Activated B cell treated with CpG ODN at 0.5 μM for 24 hours (primary cell): ENCODE data around the gene HES3. TPM values are rescaled to one million over a fixed set of nuclear protein-coding genes. Genes with fewer than 3 reads are reported as not detected.

Experiments used
- ATAC-seq: fragments of 200-7000 bp; cut with Tn5 transposase; one replicate; pipeline ENCODE4 v1.10.0; 2021; ENCODE audit warnings: low read depth, mild to moderate bottlenecking, moderate library complexity
- CTCF ChIA-PET: fragments of 350-600 bp; sonication (Branson Sonifier 250); formaldehyde crosslinking; loops from one replicate; lab custom pipeline; 2021; ENCODE audit warnings: antibody characterized with exemption; lab: Charles Lee
- POLR2A ChIA-PET: fragments of 350-600 bp; sonication (Branson Sonifier 250); formaldehyde crosslinking; loops from one replicate; lab custom pipeline; 2021; ENCODE audit warnings: antibody characterized with exemption; lab: Charles Lee
- DNase-seq: peaks from one replicate; pipeline ENCODE4 v3.0.0; 2022
- H3K27ac Mint-ChIP-seq: one replicate; pipeline ENCODE4 v1.8.0; 2020; ENCODE audit warnings: mixed read lengths
- H3K27me3 Mint-ChIP-seq: one replicate; pipeline ENCODE4 v1.8.0; 2021; ENCODE audit warnings: mixed read lengths
- H3K36me3 Mint-ChIP-seq: one replicate; pipeline ENCODE4 v1.8.0; 2021; ENCODE audit warnings: low read depth, mixed read lengths
- H3K4me1 Mint-ChIP-seq: one replicate; pipeline ENCODE4 v1.8.0; 2021; ENCODE audit warnings: mixed read lengths
- H3K4me3 Mint-ChIP-seq: one replicate; pipeline ENCODE4 v1.8.0; 2020; ENCODE audit warnings: mild to moderate bottlenecking, mixed read lengths
- H3K9me3 Mint-ChIP-seq: one replicate; pipeline ENCODE4 v1.8.0; 2020; ENCODE audit warnings: mixed read lengths
- intact Hi-C: fragments of 100-400 bp; cut with micrococcal nuclease; formaldehyde crosslinking; loops from one replicate; pipeline ENCODE4 v1.15.1; 2024
- total RNA-seq: library from RNA; stranded (reverse); gene quantifications from 2 replicates; pipeline ENCODE4 v1.2.3, GENCODE V29; 2022
- TF ChIP-seq, protein P1 (sequence below): fragments of 200-600 bp; IDR thresholded peaks from one replicate; pipeline ENCODE4 v1.8.0; 2022; ENCODE audit warnings: antibody characterized with exemption, mild to moderate bottlenecking

HES3 gene
- total RNA-seq, 1 donor from 2014 or later, result not detected

DNA sequence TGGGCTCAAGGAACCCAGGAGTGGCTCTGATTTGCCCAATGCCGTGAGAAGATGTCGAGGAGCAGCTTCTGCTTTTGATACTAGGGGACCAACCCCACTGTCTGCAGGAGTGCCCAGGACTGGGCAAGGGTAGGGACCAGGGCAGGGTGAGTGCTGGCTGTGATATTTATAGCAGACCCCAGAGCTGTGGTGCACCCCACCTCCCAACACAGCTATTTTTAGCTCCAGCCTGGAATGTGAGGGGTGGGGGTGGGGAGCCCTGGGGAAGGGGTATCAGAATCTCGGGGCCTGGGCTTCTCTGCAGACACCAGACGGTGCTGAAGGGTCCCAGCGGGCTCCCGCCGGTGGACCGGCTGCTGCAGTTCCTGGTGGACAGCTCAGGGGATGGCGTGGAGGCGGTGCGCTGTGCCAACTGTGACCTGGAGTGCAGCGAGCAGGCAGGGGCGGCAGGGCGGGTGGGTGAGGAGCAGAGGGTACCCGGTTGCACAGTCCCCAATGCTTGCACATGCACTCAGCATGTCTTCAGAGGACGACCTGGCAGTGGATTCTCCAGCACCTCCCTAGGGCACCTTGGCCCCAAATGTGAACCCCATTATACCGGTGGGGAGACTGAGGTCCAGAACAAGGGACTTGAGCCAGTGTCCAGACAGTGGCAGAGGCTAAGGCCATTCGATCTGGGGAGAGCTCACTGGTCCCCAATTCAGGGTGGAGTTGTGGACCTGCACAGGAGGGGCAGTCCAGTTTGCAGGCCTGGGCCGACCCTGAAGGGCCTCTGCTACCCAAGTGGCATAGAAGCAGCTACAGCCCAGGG lies 36.7 kb upstream of the HES3 start:
- H3K4me3 Mint-ChIP-seq, result peak overlapping the region; percentile 46
- no peaks in the 10 kb centered on the region for H3K36me3 Mint-ChIP-seq
- no peaks in the 10 kb centered on the region for H3K9me3 Mint-ChIP-seq
- ATAC-seq (no peak), DNase-seq (no peak)
- no peak overlapping the region for H3K27ac Mint-ChIP-seq
- ChIA-PET CTCF (interaction anchor here (1.2 kb wide), 1 partner anchor 39 kb away, joined by 3 read pairs; no protein-coding TSS in a partner anchor), POLR2A (interaction anchor here (1.0 kb wide), 1 partner anchor 29 kb away, joined by 3 read pairs; the partner anchor contains the start of gene ICMT)
- H3K4me1 Mint-ChIP-seq, result peaks cover 26% of the 10 kb centered on the region
- intact Hi-C loops, result no loop called here
- TF ChIP-seq, protein P1, sequence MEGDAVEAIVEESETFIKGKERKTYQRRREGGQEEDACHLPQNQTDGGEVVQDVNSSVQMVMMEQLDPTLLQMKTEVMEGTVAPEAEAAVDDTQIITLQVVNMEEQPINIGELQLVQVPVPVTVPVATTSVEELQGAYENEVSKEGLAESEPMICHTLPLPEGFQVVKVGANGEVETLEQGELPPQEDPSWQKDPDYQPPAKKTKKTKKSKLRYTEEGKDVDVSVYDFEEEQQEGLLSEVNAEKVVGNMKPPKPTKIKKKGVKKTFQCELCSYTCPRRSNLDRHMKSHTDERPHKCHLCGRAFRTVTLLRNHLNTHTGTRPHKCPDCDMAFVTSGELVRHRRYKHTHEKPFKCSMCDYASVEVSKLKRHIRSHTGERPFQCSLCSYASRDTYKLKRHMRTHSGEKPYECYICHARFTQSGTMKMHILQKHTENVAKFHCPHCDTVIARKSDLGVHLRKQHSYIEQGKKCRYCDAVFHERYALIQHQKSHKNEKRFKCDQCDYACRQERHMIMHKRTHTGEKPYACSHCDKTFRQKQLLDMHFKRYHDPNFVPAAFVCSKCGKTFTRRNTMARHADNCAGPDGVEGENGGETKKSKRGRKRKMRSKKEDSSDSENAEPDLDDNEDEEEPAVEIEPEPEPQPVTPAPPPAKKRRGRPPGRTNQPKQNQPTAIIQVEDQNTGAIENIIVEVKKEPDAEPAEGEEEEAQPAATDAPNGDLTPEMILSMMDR, result no peak
- H3K27me3 Mint-ChIP-seq, result peaks cover 22% of the 10 kb centered on the region

DNA sequence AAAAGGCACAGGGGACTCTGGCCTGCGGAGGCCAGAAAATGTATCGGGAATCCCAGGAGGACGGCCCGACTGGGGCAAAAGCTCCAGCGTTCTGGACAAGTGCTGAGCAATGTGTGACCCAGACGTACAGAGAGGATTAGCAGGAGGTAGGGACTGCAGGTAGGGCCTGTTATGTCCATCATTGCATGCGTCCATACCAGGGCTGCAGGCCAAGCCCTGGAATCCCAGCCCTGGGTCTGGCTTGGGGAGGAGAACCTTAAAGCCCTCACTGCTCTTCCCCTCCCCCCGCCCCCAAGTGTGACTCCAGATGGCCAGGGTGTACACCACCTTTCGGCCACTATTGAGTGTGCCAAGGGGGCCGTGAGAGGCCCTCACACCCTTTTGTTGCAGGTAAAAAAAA lies 36.1 kb upstream of the HES3 start:
- TF ChIP-seq, protein P1, result no peak
- Mint-ChIP-seq H3K4me3 (peak overlapping the region; percentile 38), H3K27ac (no peak overlapping the region), H3K36me3 (no peaks in the 10 kb centered on the region), H3K4me1 (peaks cover 33% of the 10 kb centered on the region), H3K9me3 (no peaks in the 10 kb centered on the region), H3K27me3 (peaks cover 22% of the 10 kb centered on the region)
- POLR2A ChIA-PET, result interaction anchor here (0.9 kb wide), 1 partner anchor 8 kb away, joined by 3 read pairs; the partner anchor contains the start of gene RPL22
- DNase-seq, result no peak
- no peak for ATAC-seq
- CTCF ChIA-PET, result no interaction called here
- intact Hi-C loops, result no loop called here

DNA sequence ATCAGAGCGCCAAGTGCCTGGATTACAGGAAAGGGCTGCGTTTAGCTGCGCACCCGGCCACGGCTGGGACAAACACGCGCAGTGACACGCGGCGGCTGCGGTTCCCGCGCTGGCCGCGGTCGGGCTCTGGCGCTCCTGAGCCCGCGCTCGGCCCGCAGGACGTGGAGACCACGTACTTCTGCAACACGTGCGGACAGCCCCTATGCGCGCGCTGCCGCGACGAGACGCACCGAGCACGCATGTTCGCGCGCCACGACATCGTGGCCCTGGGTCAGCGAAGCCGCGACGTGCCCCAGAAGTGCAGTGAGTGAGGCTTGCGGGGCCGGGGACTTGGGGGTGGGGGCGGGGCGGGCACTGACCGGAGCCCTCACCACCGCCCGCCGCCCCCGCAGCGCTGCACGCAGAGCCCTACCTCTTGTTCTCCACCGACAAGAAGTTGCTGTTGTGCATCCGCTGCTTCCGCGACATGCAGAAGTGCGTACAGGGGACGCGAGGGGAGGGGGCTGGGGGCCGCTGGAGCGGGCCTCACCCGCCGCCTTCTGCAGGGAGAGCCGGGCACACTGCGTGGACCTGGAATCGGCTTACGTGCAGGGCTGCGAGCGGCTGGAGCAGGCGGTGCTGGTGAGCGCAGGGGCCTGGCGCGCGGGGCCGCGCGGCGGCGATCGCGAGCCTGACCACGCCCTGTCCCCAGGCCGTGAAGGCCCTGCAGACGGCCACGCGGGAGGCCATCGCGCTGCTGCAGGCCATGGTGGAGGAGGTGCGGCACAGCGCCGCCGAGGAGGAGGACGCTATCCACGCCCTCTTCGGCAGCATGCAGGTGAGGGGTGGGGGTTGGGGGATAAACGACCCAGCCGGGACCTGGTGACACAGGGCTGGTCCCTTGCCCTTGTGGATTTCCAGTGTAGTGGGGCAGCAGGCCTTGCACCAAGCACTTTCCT lies 35.0 kb upstream of the HES3 start:
- Mint-ChIP-seq H3K4me3 (peak overlapping the region; percentile 46), H3K9me3 (no peaks in the 10 kb centered on the region), H3K27me3 (peaks cover 27% of the 10 kb centered on the region), H3K27ac (no peak overlapping the region), H3K36me3 (no peaks in the 10 kb centered on the region), H3K4me1 (peaks cover 36% of the 10 kb centered on the region)
- ChIA-PET POLR2A (interaction anchor here (0.9 kb wide), 1 partner anchor 9 kb away, joined by 3 read pairs; the partner anchor contains the start of gene RPL22), CTCF (no interaction called here)
- TF ChIP-seq, protein P1, result no peak
- intact Hi-C loops, result no loop called here
- ATAC-seq, result peak; percentile 52
- no peak for DNase-seq

DNA sequence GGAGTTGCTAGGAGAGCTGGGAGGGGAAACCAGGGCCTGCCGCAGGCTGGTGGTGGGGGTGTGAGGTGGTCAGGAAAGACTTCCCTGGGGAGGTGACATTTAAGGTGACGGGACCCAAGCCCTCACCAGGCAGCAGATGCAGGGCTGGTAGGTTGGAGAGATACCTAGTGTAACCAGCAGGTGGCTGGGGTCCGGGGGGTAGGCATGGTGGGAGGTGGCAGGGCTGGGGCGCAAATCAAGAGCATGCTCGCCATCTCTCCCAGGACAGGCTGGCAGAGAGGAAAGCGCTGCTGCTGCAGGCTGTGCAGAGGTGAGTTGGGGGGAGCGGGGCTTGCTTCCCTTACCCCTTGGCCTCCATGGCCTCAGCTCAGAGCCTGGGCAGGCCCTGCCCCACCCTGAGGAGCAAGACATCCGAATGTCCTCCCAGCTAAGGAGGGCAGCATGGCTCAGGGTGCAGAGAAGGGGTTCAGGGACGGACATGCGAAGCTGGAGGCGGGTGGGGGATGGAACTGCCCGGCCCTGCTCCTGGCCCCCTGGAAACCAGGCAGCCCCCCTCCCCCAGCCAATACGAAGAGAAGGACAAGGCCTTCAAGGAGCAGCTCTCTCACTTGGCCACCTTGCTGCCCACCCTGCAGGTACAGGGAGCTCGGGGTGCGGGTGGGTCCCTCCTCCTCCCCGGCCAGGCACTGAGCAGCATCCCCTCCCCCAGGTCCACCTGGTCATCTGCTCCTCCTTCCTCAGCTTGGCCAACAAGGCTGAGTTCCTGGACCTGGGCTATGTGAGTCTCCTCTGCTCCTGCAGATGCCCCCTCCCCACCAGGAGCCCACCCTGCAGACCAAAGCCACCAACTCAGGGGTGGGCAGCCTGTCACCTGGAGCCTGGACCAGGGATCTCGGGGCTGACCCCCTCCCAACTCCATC lies 34.1 kb upstream of the HES3 start:
- ATAC-seq, result peak; percentile 38
- no peaks in the 10 kb centered on the region for H3K9me3 Mint-ChIP-seq
- DNase-seq, result no peak
- peaks cover 26% of the 10 kb centered on the region for H3K27me3 Mint-ChIP-seq
- H3K4me1 Mint-ChIP-seq, result peaks cover 34% of the 10 kb centered on the region
- ChIA-PET POLR2A (no interaction called here), CTCF (interaction anchor here (1.0 kb wide), 1 partner anchor 35 kb away, joined by 3 read pairs; no protein-coding TSS in a partner anchor)
- intact Hi-C loops, result no loop called here
- H3K36me3 Mint-ChIP-seq, result no peaks in the 10 kb centered on the region
- H3K27ac Mint-ChIP-seq, result no peak overlapping the region
- TF ChIP-seq, protein P1, result no peak
- H3K4me3 Mint-ChIP-seq, result peak overlapping the region; percentile 46
